SK-N-SH treated with all-trans-retinoic acid at 6 μM for 48 hours (cell line): Measurements from ENCODE around the gene NFIA.

Experiments used
- ATAC-seq: fragments of 200-7000 bp; cut with Tn5 transposase; 3 replicates; pipeline ENCODE4 v1.9.1; 2020; ENCODE audit warnings: mild to moderate bottlenecking, moderate library complexity
- ARNTL ChIP-seq: fragments of 450-650 bp; formaldehyde crosslinking; IDR thresholded peaks from 2 replicates; pipeline ENCODE4 v1.5.0; 2020; ENCODE audit warnings: low read depth, mild to moderate bottlenecking, moderate library complexity, borderline replicate concordance
- BACH2 ChIP-seq: fragments of 250-450 bp; sonication (Bioruptor Pico); IDR thresholded peaks from 2 replicates; pipeline ENCODE4 v1.9.0; 2021; ENCODE audit warnings: mild to moderate bottlenecking, borderline replicate concordance
- CREB5 ChIP-seq: fragments of 250-450 bp; sonication (Bioruptor Pico); IDR thresholded peaks from 2 replicates; pipeline ENCODE4 v1.5.1; 2020; ENCODE audit warnings: low read depth, mild to moderate bottlenecking, moderate library complexity
- CSRNP3 ChIP-seq: fragments of 250-450 bp; sonication (Bioruptor Pico); IDR thresholded peaks from 2 replicates; pipeline ENCODE4 v1.5.1; 2021; ENCODE audit warnings: mild to moderate bottlenecking, moderate library complexity
- ESRRG ChIP-seq: fragments of 250-450 bp; sonication (Bioruptor Pico); IDR thresholded peaks from 2 replicates; pipeline ENCODE4 v1.6.1; 2021; ENCODE audit warnings: mild to moderate bottlenecking
- GLIS3 ChIP-seq: fragments of 250-450 bp; sonication (Bioruptor Pico); IDR thresholded peaks from 2 replicates; pipeline ENCODE4 v1.5.0; 2020; ENCODE audit warnings: mild to moderate bottlenecking, moderate library complexity
- ISL1 ChIP-seq: fragments of 250-450 bp; sonication (Bioruptor Pico); IDR thresholded peaks from 2 replicates; pipeline ENCODE4 v2.1.2; 2022; ENCODE audit warnings: mild to moderate bottlenecking, moderate library complexity
- PPARA ChIP-seq: fragments of 250-450 bp; sonication (Bioruptor Pico); IDR thresholded peaks from 2 replicates; pipeline ENCODE4 v1.5.0; 2020; ENCODE audit warnings: mild to moderate bottlenecking, borderline replicate concordance
- SNAI2 ChIP-seq: fragments of 250-450 bp; sonication (Bioruptor Pico); IDR thresholded peaks from 2 replicates; pipeline ENCODE4 v1.5.0; 2020; ENCODE audit warnings: mild to moderate bottlenecking, moderate library complexity
- TSHZ2 ChIP-seq: fragments of 250-450 bp; sonication (Bioruptor Pico); IDR thresholded peaks from 2 replicates; pipeline ENCODE4 v1.5.0; 2020; ENCODE audit warnings: mild to moderate bottlenecking, moderate library complexity
- ZFP30 ChIP-seq: fragments of 450-650 bp; formaldehyde crosslinking; IDR thresholded peaks from 2 replicates; pipeline ENCODE4 v1.5.0; 2022; ENCODE audit warnings: mild to moderate bottlenecking, moderate library complexity
- ZNF565 ChIP-seq: fragments of 450-650 bp; formaldehyde crosslinking; conservative IDR thresholded peaks from 2 replicates; pipeline ENCODE4 v1.5.0; 2020; ENCODE audit warnings: low read depth, mild to moderate bottlenecking, moderate library complexity
- ZNF70 ChIP-seq: fragments of 450-650 bp; formaldehyde crosslinking; IDR thresholded peaks from 2 replicates; pipeline ENCODE4 v1.5.0; 2020; ENCODE audit warnings: mild to moderate bottlenecking, moderate library complexity
- TF ChIP-seq, protein P1 (sequence below): fragments of 250-450 bp; sonication (Bioruptor Pico); IDR thresholded peaks from 2 replicates; pipeline ENCODE4 v1.8.0; 2021; ENCODE audit warnings: low read depth, mild to moderate bottlenecking, moderate library complexity, borderline replicate concordance

Gene NFIA

DNA sequence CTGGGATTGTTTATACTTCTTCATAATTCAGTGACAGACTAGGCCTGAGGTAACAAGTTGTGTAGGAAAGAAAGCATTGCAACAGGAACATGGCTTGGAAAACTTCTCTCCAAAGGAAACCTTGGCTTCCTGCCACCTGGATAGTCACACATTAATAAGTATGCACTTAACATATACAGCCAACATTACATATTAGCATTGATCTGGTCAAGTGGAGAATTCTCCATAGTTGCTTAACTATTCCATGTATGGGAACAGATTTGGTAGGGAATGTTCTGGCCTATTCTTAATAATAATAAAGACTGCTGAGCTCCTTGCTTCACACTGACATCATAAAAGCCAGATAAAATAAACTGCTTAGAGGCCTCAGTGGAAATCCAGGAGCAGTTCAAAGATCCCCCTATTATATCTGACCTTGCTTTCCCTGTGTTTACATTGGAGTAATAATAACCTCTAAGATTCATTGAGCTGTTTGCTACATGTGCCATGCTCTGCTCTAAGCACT lies 27.2 kb upstream of the NFIA start (continued):
- TF ChIP-seq TSHZ2 (CRISPR knock-in tag) (no peak), CSRNP3 (CRISPR knock-in tag) (no peak), ESRRG (CRISPR knock-in tag) (no peak), ZFP30 (CRISPR knock-in tag) (no peak)

DNA sequence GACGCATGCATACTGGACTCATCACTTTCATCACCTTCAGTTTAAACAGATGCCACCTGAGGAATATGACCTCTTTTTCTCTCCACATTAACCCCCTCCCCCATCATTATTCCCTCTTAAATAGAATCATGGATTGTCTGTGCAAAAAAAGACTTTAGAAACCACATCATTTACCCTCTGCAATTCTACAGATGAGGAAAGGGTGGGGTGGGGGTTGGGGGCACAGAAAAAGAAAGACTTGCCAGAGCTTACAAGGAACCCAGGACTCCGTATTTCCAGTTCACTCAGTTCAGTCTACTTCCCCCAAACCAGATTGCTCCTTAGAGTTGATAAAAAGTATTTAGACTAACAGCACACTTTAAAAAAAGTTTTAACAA lies 26.2 kb upstream of the NFIA start:
- TF ChIP-seq TSHZ2 (CRISPR knock-in tag): no peak
- TF ChIP-seq PPARA (CRISPR knock-in tag): no peak
- TF ChIP-seq CREB5 (CRISPR knock-in tag): no peak
- TF ChIP-seq ZNF70 (CRISPR knock-in tag): no peak
- no peak for TF ChIP-seq BACH2
- TF ChIP-seq, protein P1, sequence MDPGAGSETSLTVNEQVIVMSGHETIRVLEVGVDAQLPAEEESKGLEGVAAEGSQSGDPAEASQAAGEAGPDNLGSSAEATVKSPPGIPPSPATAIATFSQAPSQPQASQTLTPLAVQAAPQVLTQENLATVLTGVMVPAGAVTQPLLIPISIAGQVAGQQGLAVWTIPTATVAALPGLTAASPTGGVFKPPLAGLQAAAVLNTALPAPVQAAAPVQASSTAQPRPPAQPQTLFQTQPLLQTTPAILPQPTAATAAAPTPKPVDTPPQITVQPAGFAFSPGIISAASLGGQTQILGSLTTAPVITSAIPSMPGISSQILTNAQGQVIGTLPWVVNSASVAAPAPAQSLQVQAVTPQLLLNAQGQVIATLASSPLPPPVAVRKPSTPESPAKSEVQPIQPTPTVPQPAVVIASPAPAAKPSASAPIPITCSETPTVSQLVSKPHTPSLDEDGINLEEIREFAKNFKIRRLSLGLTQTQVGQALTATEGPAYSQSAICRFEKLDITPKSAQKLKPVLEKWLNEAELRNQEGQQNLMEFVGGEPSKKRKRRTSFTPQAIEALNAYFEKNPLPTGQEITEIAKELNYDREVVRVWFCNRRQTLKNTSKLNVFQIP: no peak
- TF ChIP-seq ZFP30 (CRISPR knock-in tag): no peak
- TF ChIP-seq SNAI2: no peak
- no peak for TF ChIP-seq GLIS3 (CRISPR knock-in tag)
- TF ChIP-seq ARNTL: no peak
- TF ChIP-seq ISL1 (CRISPR knock-in tag): no peak
- TF ChIP-seq CSRNP3 (CRISPR knock-in tag): no peak
- no peak for TF ChIP-seq ESRRG (CRISPR knock-in tag)
- no peak for ATAC-seq

GRCh38 chr1:61056573-61057439 lies 25.6 kb upstream of the NFIA start:
- TF ChIP-seq ARNTL (peak; percentile 90; the same call in 1 of the 2 replicates), ZNF565 (CRISPR knock-in tag) (no peak)
- ATAC-seq: peak; percentile 70
